Colonic mucosa (tissue), 4 donors: ENCODE data around the gene PTPRT. TPM values are rescaled to one million over a fixed set of nuclear protein-coding genes. Genes with fewer than 3 reads are reported as not detected.

ENCODE experiments used
- DNase-seq: peaks from one replicate; pipeline ENCODE4 v3.0.0-alpha.2; 2020
- H3K27ac ChIP-seq: fragments of 200-600 bp; one replicate; pipeline ENCODE4 v1.8.0; 2021
- H3K27me3 ChIP-seq: fragments of 200-600 bp; one replicate; pipeline ENCODE4 v1.8.0; 2021
- H3K36me3 ChIP-seq: fragments of 200-600 bp; one replicate; pipeline ENCODE4 v1.8.0; 2021
- H3K4me1 ChIP-seq: fragments of 200-600 bp; one replicate; pipeline ENCODE4 v1.8.0; 2021; ENCODE audit warnings: mild to moderate bottlenecking
- H3K4me3 ChIP-seq: fragments of 200-600 bp; one replicate; pipeline ENCODE4 v1.8.0; 2021
- H3K9ac ChIP-seq, 2 donors: one replicate each; pipeline ENCODE4 v1.7.0; 2013; ENCODE audit warnings: control low read depth in 2 of 2, low read depth in 2 of 2, low read length in 2 of 2
- H3K9me3 ChIP-seq: fragments of 200-600 bp; one replicate; pipeline ENCODE4 v1.8.0; 2021
- CTCF ChIP-seq: fragments of 200-600 bp; IDR thresholded peaks from one replicate; pipeline ENCODE4 v1.8.0; 2022; ENCODE audit warnings: antibody characterized with exemption, mild to moderate bottlenecking
- intact Hi-C: fragments of 100-400 bp; cut with DNase I; formaldehyde crosslinking; loops from one replicate; pipeline ENCODE4 v1.14.1; 2022
- total RNA-seq, 2 donors: library from RNA; stranded (reverse); fragmentation: NEBNext Ultra II Directional in 1 of 2; extraction: Animal tissue kit (Norgen Biotek cat#: 25700) in 1 of 2; gene quantifications; one replicate each; pipeline ENCODE4 v1.2.1, GENCODE V29; 2021
- donor health status: healthy.
- donor health status: DM: no; HTN: no; CAD: no.
- donor health status: DM: no; HTN: no; CAD: no.

PTPRT gene
- total RNA-seq, 2 donors from 2014 or later: 0.11 to 0.12 TPM

- intact Hi-C loops: no loop called here
- no peaks in the 10 kb centered on the region for H3K27me3 ChIP-seq
- no peaks in the 10 kb centered on the region for H3K36me3 ChIP-seq
- no peak for DNase-seq
- no peak overlapping the region for H3K4me3 ChIP-seq
- H3K4me1 ChIP-seq: no peaks in the 10 kb centered on the region
- H3K27ac ChIP-seq: no peak overlapping the region
- no peaks in the 10 kb centered on the region for H3K9me3 ChIP-seq
- no peak overlapping the region for H3K9ac ChIP-seq
- TF ChIP-seq CTCF: no peak
Measured at GRCh38 chr20:42924215-42924614, 265.5 kb downstream of the PTPRT start.

GRCh38 chr20:42923348-42923918 is 266.3 kb downstream of the PTPRT start:
- H3K4me3 ChIP-seq: no peak overlapping the region
- intact Hi-C loops: no loop called here

GRCh38 chr20:42920776-42921175 is 268.9 kb downstream of the PTPRT start:
- H3K27ac ChIP-seq: no peak overlapping the region
- no peak for TF ChIP-seq CTCF
- H3K4me1 ChIP-seq: no peaks in the 10 kb centered on the region
- no peaks in the 10 kb centered on the region for H3K27me3 ChIP-seq
- H3K9me3 ChIP-seq: no peaks in the 10 kb centered on the region
- no peaks in the 10 kb centered on the region for H3K36me3 ChIP-seq
- intact Hi-C loops: no loop called here
- H3K9ac ChIP-seq: no peak overlapping the region
- H3K4me3 ChIP-seq: no peak overlapping the region
- no peak for DNase-seq

More at GRCh38 chr20:42923348-42923918, 266.3 kb downstream of the PTPRT start:
- H3K4me1 ChIP-seq: no peaks in the 10 kb centered on the region
- no peaks in the 10 kb centered on the region for H3K9me3 ChIP-seq
- DNase-seq: no peak
- no peak for TF ChIP-seq CTCF
- H3K36me3 ChIP-seq: no peaks in the 10 kb centered on the region
- H3K27ac ChIP-seq: no peak overlapping the region
- no peaks in the 10 kb centered on the region for H3K27me3 ChIP-seq
- no peak overlapping the region for H3K9ac ChIP-seq

- Histone ChIP-seq H3K27ac (no peak overlapping the region), H3K9me3 (no peaks in the 10 kb centered on the region), H3K4me3 (no peak overlapping the region), H3K36me3 (no peaks in the 10 kb centered on the region), H3K4me1 (no peaks in the 10 kb centered on the region), H3K9ac (no peak overlapping the region), H3K27me3 (no peaks in the 10 kb centered on the region)
- intact Hi-C loops: no loop called here
- TF ChIP-seq CTCF: no peak
- DNase-seq: no peak
Measured at GRCh38 chr20:42919316-42919715, 270.4 kb downstream of the PTPRT start.

- Histone ChIP-seq H3K4me3 (no peak overlapping the region), H3K9me3 (no peaks in the 10 kb centered on the region), H3K27ac (no peak overlapping the region), H3K36me3 (no peaks in the 10 kb centered on the region), H3K9ac (no peak overlapping the region), H3K4me1 (no peaks in the 10 kb centered on the region), H3K27me3 (no peaks in the 10 kb centered on the region)
- DNase-seq: no peak
- intact Hi-C loops: no loop called here
- TF ChIP-seq CTCF: no peak
Measured at GRCh38 chr20:42915081-42915480, 274.6 kb downstream of the PTPRT start.
